ENCODE results near the gene TAB3. TPM values are rescaled to one million over a fixed set of nuclear protein-coding genes. Genes with fewer than 3 reads are reported as not detected.

TAB3 gene
- total and polyA plus RNA-seq, 7 experiments from 2014 or later = 4.0 to 24.8 (median 18.8) TPM

- Mint-ChIP-seq H3K27ac (no peak overlapping the region), H3K36me3 (no peaks in the 10 kb centered on the region), H3K4me1 (peaks cover 0 to 7% (median 0%) of the 10 kb centered on the region in 7 donors), H3K4me3 (no peak overlapping the region), H3K9me3 (no peaks in the 10 kb centered on the region), H3K27me3 (peaks cover 0 to 16% (median 0%) of the 10 kb centered on the region in 5 donors)
- H3K4me1 ChIP-seq (ENCODE audit: control insufficient read depth in 2 of 2, insufficient read depth in 2 of 2, low read length in 2 of 2) = no peaks in the 10 kb centered on the region
- no peaks in the 10 kb centered on the region for H3K36me3 ChIP-seq (ENCODE audit: control insufficient read depth in 2 of 3, insufficient read depth in 3 of 3, low read length in 3 of 3)
- H3K27me3 ChIP-seq (ENCODE audit: control insufficient read depth in 2 of 2, insufficient read depth in 2 of 2, low read length in 2 of 2) = no peaks in the 10 kb centered on the region
- H3K4me3 ChIP-seq (ENCODE audit: low read length) = no peak overlapping the region
- ATAC-seq (no peak), DNase-seq (no peak)
- ChIA-PET POLR2A (no interaction called here), CTCF (no interaction called here)
- intact Hi-C loops (cut with micrococcal nuclease) = no loop called here
- H3K9me3 ChIP-seq (ENCODE audit: control insufficient read depth in 2 of 3, low read length in 3 of 3) = no peaks in the 10 kb centered on the region
- no peak overlapping the region for H3K27ac ChIP-seq (ENCODE audit: low read depth, low read length)
Measured at GRCh38 chrX:30904186-30904585, 15.1 kb upstream of the TAB3 start.

DNA sequence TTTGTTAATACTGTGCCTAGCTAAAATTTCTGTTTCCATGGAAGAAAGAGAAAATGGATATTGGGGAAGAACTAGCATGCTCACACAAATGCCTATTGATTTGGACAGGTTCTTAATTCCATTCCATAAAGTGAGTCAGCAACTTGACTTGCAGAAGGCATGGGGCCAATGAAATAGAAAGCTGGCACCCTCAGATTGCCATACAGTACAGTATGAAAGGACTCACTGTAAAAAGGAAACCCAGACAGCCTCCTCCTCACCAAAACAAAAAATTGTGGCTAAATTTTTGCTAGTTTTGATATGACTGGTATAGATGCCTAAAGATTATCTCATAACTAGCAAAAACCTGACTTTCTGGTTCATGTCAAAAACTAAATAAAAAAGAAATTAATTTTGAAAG is 11.2 kb upstream of the TAB3 start:
- ATAC-seq (no peak), DNase-seq (no peak)
- H3K27ac Mint-ChIP-seq = no peak overlapping the region
- H3K27me3 ChIP-seq (ENCODE audit: control insufficient read depth in 2 of 2, insufficient read depth in 2 of 2, low read length in 2 of 2) = no peaks in the 10 kb centered on the region
- no peaks in the 10 kb centered on the region for H3K9me3 Mint-ChIP-seq
- POLR2A ChIA-PET = no interaction called here
- H3K36me3 ChIP-seq (ENCODE audit: control insufficient read depth in 2 of 3, insufficient read depth in 3 of 3, low read length in 3 of 3) = no peaks in the 10 kb centered on the region
- peaks cover 0 to 10% (median 0%) of the 10 kb centered on the region in 7 donors for H3K4me1 Mint-ChIP-seq
- H3K4me3 Mint-ChIP-seq = no peak overlapping the region
- intact Hi-C loops (cut with micrococcal nuclease) = no loop called here
- no peaks in the 10 kb centered on the region for H3K4me1 ChIP-seq (ENCODE audit: control insufficient read depth in 2 of 2, insufficient read depth in 2 of 2, low read length in 2 of 2)
- CTCF ChIA-PET = no interaction called here
- no peaks in the 10 kb centered on the region for H3K9me3 ChIP-seq (ENCODE audit: control insufficient read depth in 2 of 3, low read length in 3 of 3)
- H3K27me3 Mint-ChIP-seq = peaks cover 0 to 22% (median 0%) of the 10 kb centered on the region in 5 donors
- H3K27ac ChIP-seq (ENCODE audit: low read depth, low read length) = no peak overlapping the region
- H3K4me3 ChIP-seq (ENCODE audit: low read length) = no peak overlapping the region
- H3K36me3 Mint-ChIP-seq = peaks cover 0 to 4% (median 0%) of the 10 kb centered on the region in 5 donors

DNA sequence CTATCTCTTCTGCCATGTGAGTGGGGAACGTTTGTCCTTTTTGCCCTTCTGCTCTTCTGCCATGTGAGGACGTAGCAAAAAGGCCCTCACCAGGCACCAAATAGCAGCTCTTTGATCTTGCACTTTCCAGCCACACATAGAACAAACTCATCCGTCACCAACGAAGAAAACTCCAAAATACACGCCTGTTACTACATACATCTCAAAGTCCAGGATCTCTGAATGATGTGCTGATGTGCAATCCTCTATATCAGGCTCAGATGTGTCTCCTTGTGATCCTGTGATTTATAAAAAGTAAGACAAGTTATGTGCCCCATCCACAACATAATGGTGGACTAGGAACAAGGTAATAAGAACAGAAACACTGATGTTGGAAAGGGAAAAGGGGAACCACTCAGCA is 9.8 kb upstream of the TAB3 start:
- POLR2A ChIA-PET = interaction anchor here (1.6 kb wide), 1 partner anchor 9 kb away, joined by 5 read pairs; no protein-coding TSS in a partner anchor
- no peaks in the 10 kb centered on the region for H3K27me3 ChIP-seq (ENCODE audit: control insufficient read depth in 2 of 2, insufficient read depth in 2 of 2, low read length in 2 of 2)
- no peak overlapping the region for H3K27ac ChIP-seq (ENCODE audit: low read depth, low read length)
- DNase-seq (no peak), ATAC-seq (no peak)
- H3K27me3 Mint-ChIP-seq = peaks cover 0 to 16% (median 0%) of the 10 kb centered on the region in 5 donors
- H3K4me3 ChIP-seq (ENCODE audit: low read length) = no peak overlapping the region
- intact Hi-C loops (cut with micrococcal nuclease) = no loop called here
- H3K4me1 Mint-ChIP-seq = peaks cover 0 to 12% (median 0%) of the 10 kb centered on the region in 7 donors
- no peak overlapping the region for H3K4me3 Mint-ChIP-seq
- H3K36me3 ChIP-seq (ENCODE audit: control insufficient read depth in 2 of 3, insufficient read depth in 3 of 3, low read length in 3 of 3) = no peaks in the 10 kb centered on the region
- CTCF ChIA-PET = no interaction called here
- no peaks in the 10 kb centered on the region for H3K4me1 ChIP-seq (ENCODE audit: control insufficient read depth in 2 of 2, insufficient read depth in 2 of 2, low read length in 2 of 2)
- peaks cover 0 to 4% (median 0%) of the 10 kb centered on the region in 5 donors for H3K36me3 Mint-ChIP-seq
- H3K9me3 Mint-ChIP-seq = peaks cover 0 to 3% (median 0%) of the 10 kb centered on the region in 11 donors
- H3K27ac Mint-ChIP-seq = no peak overlapping the region
- no peaks in the 10 kb centered on the region for H3K9me3 ChIP-seq (ENCODE audit: control insufficient read depth in 2 of 3, low read length in 3 of 3)

GRCh38 chrX:30895370-30895769 is 6.3 kb upstream of the TAB3 start:
- Mint-ChIP-seq H3K36me3 (peaks cover 0 to 4% (median 0%) of the 10 kb centered on the region in 5 donors), H3K4me1 (peaks cover 0 to 12% (median 0%) of the 10 kb centered on the region in 7 donors), H3K27ac (no peak overlapping the region), H3K27me3 (peaks cover 0 to 8% (median 0%) of the 10 kb centered on the region in 5 donors), H3K4me3 (no peak overlapping the region), H3K9me3 (peaks cover 0 to 3% (median 0%) of the 10 kb centered on the region in 11 donors)
- intact Hi-C loops (cut with micrococcal nuclease) = no loop called here
- no peaks in the 10 kb centered on the region for H3K9me3 ChIP-seq (ENCODE audit: control insufficient read depth in 2 of 3, low read length in 3 of 3)
- no peak overlapping the region for H3K4me3 ChIP-seq (ENCODE audit: low read length)
- DNase-seq (no peak), ATAC-seq (no peak)
- H3K4me1 ChIP-seq (ENCODE audit: control insufficient read depth in 2 of 2, insufficient read depth in 2 of 2, low read length in 2 of 2) = no peaks in the 10 kb centered on the region
- ChIA-PET CTCF (no interaction called here), POLR2A (no interaction called here)
- H3K27me3 ChIP-seq (ENCODE audit: control insufficient read depth in 2 of 2, insufficient read depth in 2 of 2, low read length in 2 of 2) = no peaks in the 10 kb centered on the region
- no peaks in the 10 kb centered on the region for H3K36me3 ChIP-seq (ENCODE audit: control insufficient read depth in 2 of 3, insufficient read depth in 3 of 3, low read length in 3 of 3)
- H3K27ac ChIP-seq (ENCODE audit: low read depth, low read length) = no peak overlapping the region

- peaks cover 0 to 5% (median 0%) of the 10 kb centered on the region in 5 donors for H3K27me3 Mint-ChIP-seq
Measured at GRCh38 chrX:30893206-30893605, 4.2 kb upstream of the TAB3 start.

GRCh38 chrX:30892591-30892990 is 3.5 kb upstream of the TAB3 start:
- Histone ChIP-seq H3K36me3 (ENCODE audit: control insufficient read depth in 2 of 3, insufficient read depth in 3 of 3, low read length in 3 of 3) (no peaks in the 10 kb centered on the region), H3K4me3 (ENCODE audit: low read length) (no peak overlapping the region), H3K27ac (ENCODE audit: low read depth, low read length) (no peak overlapping the region), H3K9me3 (ENCODE audit: control insufficient read depth in 2 of 3, low read length in 3 of 3) (no peaks in the 10 kb centered on the region), H3K4me1 (ENCODE audit: control insufficient read depth in 2 of 2, insufficient read depth in 2 of 2, low read length in 2 of 2) (peaks cover 0 to 6% of the 10 kb centered on the region in 2 donors), H3K27me3 (ENCODE audit: control insufficient read depth in 2 of 2, insufficient read depth in 2 of 2, low read length in 2 of 2) (no peaks in the 10 kb centered on the region)
- no peak for DNase-seq
- Mint-ChIP-seq H3K27me3 (peaks cover 0 to 5% (median 0%) of the 10 kb centered on the region in 5 donors), H3K27ac (no peak overlapping the region), H3K4me3 (no peak overlapping the region), H3K9me3 (peaks cover 0 to 3% (median 0%) of the 10 kb centered on the region in 11 donors), H3K36me3 (no peaks in the 10 kb centered on the region), H3K4me1 (peaks cover 0 to 18% (median 12%) of the 10 kb centered on the region in 7 donors)
- no peak for ATAC-seq
- CTCF ChIA-PET = no interaction called here
- intact Hi-C loops (cut with micrococcal nuclease) = no loop called here
- POLR2A ChIA-PET = no interaction called here

More at GRCh38 chrX:30893206-30893605, 4.2 kb upstream of the TAB3 start:
- H3K4me3 Mint-ChIP-seq = no peak overlapping the region
- peaks cover 0 to 2% of the 10 kb centered on the region in 2 donors for H3K4me1 ChIP-seq (ENCODE audit: control insufficient read depth in 2 of 2, insufficient read depth in 2 of 2, low read length in 2 of 2)
- DNase-seq (no peak), ATAC-seq (no peak)
- H3K36me3 ChIP-seq (ENCODE audit: control insufficient read depth in 2 of 3, insufficient read depth in 3 of 3, low read length in 3 of 3) = no peaks in the 10 kb centered on the region
- H3K36me3 Mint-ChIP-seq = no peaks in the 10 kb centered on the region
- no peaks in the 10 kb centered on the region for H3K9me3 ChIP-seq (ENCODE audit: control insufficient read depth in 2 of 3, low read length in 3 of 3)
- intact Hi-C loops (cut with micrococcal nuclease) = no loop called here
- no peaks in the 10 kb centered on the region for H3K27me3 ChIP-seq (ENCODE audit: control insufficient read depth in 2 of 2, insufficient read depth in 2 of 2, low read length in 2 of 2)
- peaks cover 0 to 13% (median 6%) of the 10 kb centered on the region in 7 donors for H3K4me1 Mint-ChIP-seq
- POLR2A ChIA-PET = no interaction called here
- no peak overlapping the region for H3K4me3 ChIP-seq (ENCODE audit: low read length)
- H3K9me3 Mint-ChIP-seq = peaks cover 0 to 3% (median 0%) of the 10 kb centered on the region in 11 donors
- CTCF ChIA-PET = no interaction called here
- H3K27ac ChIP-seq (ENCODE audit: low read depth, low read length) = no peak overlapping the region
- no peak overlapping the region for H3K27ac Mint-ChIP-seq

GRCh38 chrX:30888526-30889146 is 418 bp downstream of the TAB3 start:
- POLR2A ChIA-PET = interaction anchor here (1.0 to 1.5 kb wide), 3 partner anchors 58 to 312 kb away, joined by 4 to 7 read pairs (median 5); partner anchors contain the start of gene TASL
- intact Hi-C loops (cut with micrococcal nuclease) = loop anchor here (1.0 to 5.0 kb wide), 9 partner anchors 24 to 311 kb away; partner anchors contain the start of genes GK (in 2 of the 2) and TASL (in 2 of the 2)
- no peaks in the 10 kb centered on the region for H3K9me3 ChIP-seq (ENCODE audit: control insufficient read depth in 2 of 3, low read length in 3 of 3)
- H3K27me3 ChIP-seq (ENCODE audit: control insufficient read depth in 2 of 2, insufficient read depth in 2 of 2, low read length in 2 of 2) = no peaks in the 10 kb centered on the region
- DNase-seq (peak in 4 of 9 donors; percentile 8 to 18 (median 16)), ATAC-seq (peak; percentile 5)
- Mint-ChIP-seq H3K36me3 (peaks cover 0 to 10% (median 0%) of the 10 kb centered on the region in 5 donors), H3K4me3 (peak overlapping the region; percentile 81 to 92 (median 86)), H3K4me1 (peaks cover 11 to 50% (median 37%) of the 10 kb centered on the region in 7 donors), H3K27me3 (no peaks in the 10 kb centered on the region), H3K9me3 (peaks cover 0 to 3% (median 0%) of the 10 kb centered on the region in 11 donors), H3K27ac (peak overlapping the region; percentile 63 to 96 (median 89))
- CTCF ChIA-PET = no interaction called here
- H3K4me3 ChIP-seq (ENCODE audit: low read length) = peak overlapping the region; percentile 74
- H3K36me3 ChIP-seq (ENCODE audit: control insufficient read depth in 2 of 3, insufficient read depth in 3 of 3, low read length in 3 of 3) = no peaks in the 10 kb centered on the region
- peaks cover 0 to 6% of the 10 kb centered on the region in 2 donors for H3K4me1 ChIP-seq (ENCODE audit: control insufficient read depth in 2 of 2, insufficient read depth in 2 of 2, low read length in 2 of 2)
- peak overlapping the region; percentile 82 for H3K27ac ChIP-seq (ENCODE audit: low read depth, low read length)

Measured in naive thymus-derived CD4-positive, alpha-beta T cell (primary cell).